Fibroblast of lung (primary cell): ENCODE measurements around the gene ASIC2. TPM values are rescaled to one million over a fixed set of nuclear protein-coding genes. Genes with fewer than 3 reads are reported as not detected.

Experiments used
- DNase-seq, 2 donors: peaks; one replicate each; pipeline versions ENCODE4 v3.0.0 to v3.0.0-alpha.2; 2010; ENCODE audit warnings: low read depth in 2 of 2
- H2AFZ ChIP-seq: 2 replicates; pipeline ENCODE4 v1.5.1; 2012; ENCODE audit warnings: low read length, control low read depth, inconsistent platforms
- H3K27ac ChIP-seq: 2 replicates; pipeline ENCODE4 v1.5.1; 2011; ENCODE audit warnings: low read length, control low read depth; ENCODE audit not compliant: insufficient read depth
- H3K27me3 ChIP-seq: 2 replicates; pipeline ENCODE4 v1.5.1; 2011; ENCODE audit warnings: mild to moderate bottlenecking, low read length; ENCODE audit not compliant: control insufficient read depth, insufficient read depth
- H3K36me3 ChIP-seq: 2 replicates; pipeline ENCODE4 v1.5.1; 2011; ENCODE audit warnings: low read length; ENCODE audit not compliant: control insufficient read depth, insufficient read depth
- H3K4me1 ChIP-seq: 2 replicates; pipeline ENCODE4 v1.5.1; 2011; ENCODE audit warnings: low read length; ENCODE audit not compliant: control insufficient read depth, insufficient read depth; ENCODE audit errors: extremely low read depth
- H3K4me2 ChIP-seq: 2 replicates; pipeline ENCODE4 v1.5.1; 2011; ENCODE audit warnings: low read length, control low read depth; ENCODE audit not compliant: insufficient read depth; ENCODE audit errors: extremely low read depth
- H3K4me3 ChIP-seq, 4 experiments: fragments of 200-600 bp in 1 of 4; sonication (generic) in 1 of 4; replicated peaks in 1 of 4; 2 replicates each; pipeline ENCODE4 v1.5.1; 2011 to 2016; ENCODE audit warnings: low read length in 4 of 4, low read depth in 3 of 4, mild to moderate bottlenecking in 3 of 4, control low read depth in 2 of 4, inconsistent platforms in 1 of 4, mixed read lengths in 1 of 4; ENCODE audit not compliant: insufficient read depth in 1 of 4; ENCODE audit errors: control extremely low read depth in 1 of 4
- H3K79me2 ChIP-seq: 2 replicates; pipeline ENCODE4 v1.5.1; 2012; ENCODE audit warnings: mild to moderate bottlenecking, low read length, inconsistent platforms; ENCODE audit not compliant: control insufficient read depth, insufficient read depth
- H3K9ac ChIP-seq: 2 replicates; pipeline ENCODE4 v1.5.1; 2011; ENCODE audit warnings: mild to moderate bottlenecking, low read length, control low read depth; ENCODE audit not compliant: insufficient read depth
- H3K9me3 ChIP-seq: 2 replicates; pipeline ENCODE4 v1.5.1; 2012; ENCODE audit warnings: low read depth, low read length; ENCODE audit not compliant: control insufficient read depth, insufficient read depth
- H4K20me1 ChIP-seq: 2 replicates; pipeline ENCODE4 v1.5.1; 2011; ENCODE audit warnings: low read length; ENCODE audit not compliant: control insufficient read depth, insufficient read depth; ENCODE audit errors: extremely low read depth
- CTCF ChIP-seq, 2 donors: IDR thresholded peaks in 1 of 2; conservative IDR thresholded peaks in 1 of 2; 1 replicate in 1 of 2; 2 replicates in 1 of 2; pipeline ENCODE4 v1.5.1; 2011 to 2012; ENCODE audit warnings: low read length in 2 of 2, control low read depth in 1 of 2, inconsistent platforms in 1 of 2, low read depth in 1 of 2, mild to moderate bottlenecking in 1 of 2
- EZH2 ChIP-seq: IDR thresholded peaks from 2 replicates; pipeline ENCODE4 v1.5.1; 2012; ENCODE audit warnings: low read length, control low read depth, mild to moderate bottlenecking; ENCODE audit errors: missing control alignments
- polyA plus RNA-seq, 2 donors: library from polyadenylated mRNA; depleted of rRNA in 1 of 2; stranded (reverse) in 1 of 2; unstranded in 1 of 2; fragments of >200 nt; gene quantifications; 2 replicates each; pipeline ENCODE4 v1.2.1, GENCODE V29; 2011 to 2012; ENCODE audit warnings: missing spikeins in 1 of 2
- total RNA-seq: library from RNA; depleted of rRNA; stranded (reverse); fragments of >200 nt; gene quantifications from 2 replicates; pipeline ENCODE4 v1.2.1, GENCODE V29; 2014

The ASIC2 gene
- total and polyA plus RNA-seq, 2 donors (not counting 1 experiment from before 2014, with no cell fraction given), result 0.08 to 0.50 TPM

DNA sequence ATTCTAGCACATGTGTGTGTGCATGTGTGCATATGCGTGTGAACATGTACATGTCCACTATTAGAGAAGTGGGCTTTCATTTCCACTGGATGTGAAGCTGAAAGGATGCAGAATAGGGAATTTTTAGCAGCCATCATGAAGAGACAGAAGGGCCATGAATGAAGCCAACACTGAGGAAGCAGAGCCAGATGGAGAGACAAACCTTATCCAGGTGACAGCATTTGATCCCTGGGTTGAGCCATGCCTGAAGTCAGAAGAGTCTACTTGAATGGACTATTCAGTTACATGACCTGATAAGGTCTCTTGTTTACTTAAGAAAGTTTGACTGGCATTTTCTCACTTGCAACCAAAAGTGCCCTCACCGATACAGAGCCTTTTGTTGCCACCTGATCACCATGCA is 88.4 kb downstream of the ASIC2 start:
- no peaks in the 10 kb centered on the region for H3K79me2 ChIP-seq
- no peaks in the 10 kb centered on the region for H4K20me1 ChIP-seq
- H3K4me1 ChIP-seq, result no peaks in the 10 kb centered on the region
- no peaks in the 10 kb centered on the region for H3K36me3 ChIP-seq
- no peak overlapping the region for H3K27ac ChIP-seq
- TF ChIP-seq CTCF (conservative IDR thresholded peaks at IDR 0.05 in 1 of 2, IDR thresholded peaks at IDR 0.05 in 1 of 2; ENCODE audit: low read depth in 1 of 2, low read length in 2 of 2) (no peak), EZH2 (no peak)
- no peak overlapping the region for H3K4me2 ChIP-seq
- no peak overlapping the region for H2AFZ ChIP-seq
- no peak overlapping the region for H3K4me3 ChIP-seq
- no peaks in the 10 kb centered on the region for H3K27me3 ChIP-seq
- no peaks in the 10 kb centered on the region for H3K9me3 ChIP-seq
- no peak for DNase-seq
- no peak overlapping the region for H3K9ac ChIP-seq

GRCh38 chr17:33204156-33204555 is 88.9 kb downstream of the ASIC2 start:
- TF ChIP-seq CTCF (conservative IDR thresholded peaks at IDR 0.05 in 1 of 2, IDR thresholded peaks at IDR 0.05 in 1 of 2; ENCODE audit: low read depth in 1 of 2, low read length in 2 of 2), result no peak
- no peak for TF ChIP-seq EZH2
- H3K9ac ChIP-seq, result no peak overlapping the region
- no peaks in the 10 kb centered on the region for H4K20me1 ChIP-seq

GRCh38 chr17:33202796-33203495 is 90.1 kb downstream of the ASIC2 start:
- Histone ChIP-seq H3K79me2 (no peaks in the 10 kb centered on the region), H4K20me1 (no peaks in the 10 kb centered on the region), H3K9me3 (no peaks in the 10 kb centered on the region), H3K27me3 (no peaks in the 10 kb centered on the region), H3K4me1 (no peaks in the 10 kb centered on the region), H3K27ac (no peak overlapping the region), H3K4me3 (no peak overlapping the region), H2AFZ (no peak overlapping the region), H3K4me2 (no peak overlapping the region), H3K36me3 (no peaks in the 10 kb centered on the region), H3K9ac (no peak overlapping the region)
- DNase-seq, result no peak
- TF ChIP-seq EZH2, result no peak
- no peak for TF ChIP-seq CTCF (conservative IDR thresholded peaks at IDR 0.05 in 1 of 2, IDR thresholded peaks at IDR 0.05 in 1 of 2; ENCODE audit: low read depth in 1 of 2, low read length in 2 of 2)

More at GRCh38 chr17:33204156-33204555, 88.9 kb downstream of the ASIC2 start:
- DNase-seq, result no peak
- Histone ChIP-seq H3K27me3 (no peaks in the 10 kb centered on the region), H3K79me2 (no peaks in the 10 kb centered on the region), H2AFZ (no peak overlapping the region), H3K4me3 (no peak overlapping the region), H3K36me3 (no peaks in the 10 kb centered on the region), H3K27ac (no peak overlapping the region), H3K9me3 (no peaks in the 10 kb centered on the region), H3K4me2 (no peak overlapping the region), H3K4me1 (no peaks in the 10 kb centered on the region)
